AML-193 (cell line): ENCODE results near the gene UNG.

Experiments used
- DNase-seq, 2 experiments: peaks; one replicate each; lab custom pipeline; 2025; lab: John Stamatoyannopoulos, UW

UNG gene

GRCh38 chr12:109089683-109090082 lies 7.7 kb upstream of the UNG start:
- no peak for DNase-seq

- no peak for DNase-seq
Observed at GRCh38 chr12:109092497-109093021, 4.8 kb upstream of the UNG start.

GRCh38 chr12:109093022-109093918 lies 4.1 kb upstream of the UNG start, which contains the start of gene ALKBH2:
TSS of gene ALKBH2 (minus strand) at chr12:109093472. CDS start at chr12:109092786, 686 bp downstream.
- DNase-seq, result peak; percentile 78 to 85

- DNase-seq, result no peak
Observed at GRCh38 chr12:109097140-109097434, 310 bp upstream of the UNG start.

GRCh38 chr12:109098183-109098604 lies 797 bp downstream of the UNG start:
- peak in 1 of 2 experiments; percentile 45 for DNase-seq

- no peak for DNase-seq
Observed at GRCh38 chr12:109098651-109099050, 1.3 kb downstream of the UNG start.

GRCh38 chr12:109099431-109100020 lies 2.1 kb downstream of the UNG start:
- no peak for DNase-seq

GRCh38 chr12:109100741-109101140 lies 3.3 kb downstream of the UNG start:
- DNase-seq, result no peak

- no peak for DNase-seq
Observed at GRCh38 chr12:109102491-109102890, 5.1 kb downstream of the UNG start.

GRCh38 chr12:109105176-109105575 lies 7.8 kb downstream of the UNG start:
- DNase-seq, result no peak

- no peak for DNase-seq
Observed at GRCh38 chr12:109109746-109110350, 12.5 kb downstream of the UNG start.

GRCh38 chr12:109110988-109111495 lies 13.6 kb downstream of the UNG start:
- DNase-seq, result no peak

GRCh38 chr12:109112720-109113465 lies 15.5 kb downstream of the UNG start:
- DNase-seq, result no peak

GRCh38 chr12:109113661-109114321 lies 16.4 kb downstream of the UNG start:
- DNase-seq, result no peak

- no peak for DNase-seq
Observed at GRCh38 chr12:109114644-109115043, 17.2 kb downstream of the UNG start.

GRCh38 chr12:109115404-109115757 lies 18.0 kb downstream of the UNG start:
- no peak for DNase-seq

GRCh38 chr12:109115758-109116610 lies 18.6 kb downstream of the UNG start, which contains the start of gene ACACB:
TSS of gene ACACB (plus strand) at chr12:109116587. CDS start at chr12:109139406, 22,819 bp downstream.
- DNase-seq, result no peak

- DNase-seq, result no peak
Observed at GRCh38 chr12:109116611-109116949, 19.2 kb downstream of the UNG start.

GRCh38 chr12:109120095-109120494 lies 22.7 kb downstream of the UNG start:
- no peak for DNase-seq

- no peak for DNase-seq
Observed at GRCh38 chr12:109120557-109120956, 23.2 kb downstream of the UNG start.
